Fibroblast of the aortic adventitia (primary cell): ENCODE measurements around the gene DOCK3. TPM values are rescaled to one million over a fixed set of nuclear protein-coding genes. Genes with fewer than 3 reads are reported as not detected.
A peak's percentile ranks its signal among the peaks of the same experiment; 100 is the strongest.
"Not testable (repeated sequence)": the region's sequence is repeated elsewhere in the genome, so short reads cannot be mapped to it uniquely, and the experiment has no call there.

Experiments
- DNase-seq: peaks from one replicate; pipeline ENCODE4 v3.0.0-alpha.2; 2010; ENCODE audit warnings: low read depth
- H3K4me3 ChIP-seq: 2 replicates; pipeline ENCODE4 v1.5.1; 2011; ENCODE audit warnings: low read depth, mild to moderate bottlenecking, control low read depth, low read length, moderate library complexity
- total RNA-seq: library from RNA; depleted of rRNA; stranded (reverse); fragments of >200 nt; gene quantifications from 2 replicates; pipeline ENCODE4 v1.2.3, GENCODE V29; 2012; ENCODE audit warnings: low replicate concordance
- TF ChIP-seq, protein P1 (sequence below): IDR thresholded peaks from 2 replicates; pipeline ENCODE4 v1.5.1; 2011; ENCODE audit warnings: mild to moderate bottlenecking, low read length, control low read depth, inconsistent platforms; ENCODE audit not compliant: insufficient read depth

Gene DOCK3
- total RNA-seq, 1 donor, result 0.36 TPM

DNA sequence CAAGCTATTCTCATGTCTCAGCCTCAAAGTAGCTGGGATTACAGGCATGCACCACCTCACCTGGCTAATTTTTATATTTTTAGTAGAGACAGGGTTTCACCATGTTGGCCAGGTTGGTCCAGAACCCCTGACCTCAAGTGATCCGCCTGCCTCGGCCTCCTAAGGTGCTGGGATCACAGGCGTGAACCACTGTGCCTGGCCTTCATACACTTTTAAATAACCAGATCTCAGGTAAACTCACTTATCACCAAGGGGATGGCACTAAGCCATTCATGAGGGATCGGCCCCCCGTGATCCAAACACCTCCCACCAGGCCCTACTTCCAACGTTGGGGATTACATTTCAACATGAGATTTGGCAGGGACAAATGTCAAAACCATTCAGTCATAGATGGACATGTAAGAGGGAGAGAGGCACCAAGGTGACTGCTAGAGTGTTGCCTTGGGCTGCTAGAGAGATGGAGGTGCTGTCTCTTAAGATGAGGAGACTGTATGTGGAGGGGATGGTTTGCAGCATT is 13.3 kb upstream of the DOCK3 start:
- no peak for DNase-seq
- TF ChIP-seq, protein P1, sequence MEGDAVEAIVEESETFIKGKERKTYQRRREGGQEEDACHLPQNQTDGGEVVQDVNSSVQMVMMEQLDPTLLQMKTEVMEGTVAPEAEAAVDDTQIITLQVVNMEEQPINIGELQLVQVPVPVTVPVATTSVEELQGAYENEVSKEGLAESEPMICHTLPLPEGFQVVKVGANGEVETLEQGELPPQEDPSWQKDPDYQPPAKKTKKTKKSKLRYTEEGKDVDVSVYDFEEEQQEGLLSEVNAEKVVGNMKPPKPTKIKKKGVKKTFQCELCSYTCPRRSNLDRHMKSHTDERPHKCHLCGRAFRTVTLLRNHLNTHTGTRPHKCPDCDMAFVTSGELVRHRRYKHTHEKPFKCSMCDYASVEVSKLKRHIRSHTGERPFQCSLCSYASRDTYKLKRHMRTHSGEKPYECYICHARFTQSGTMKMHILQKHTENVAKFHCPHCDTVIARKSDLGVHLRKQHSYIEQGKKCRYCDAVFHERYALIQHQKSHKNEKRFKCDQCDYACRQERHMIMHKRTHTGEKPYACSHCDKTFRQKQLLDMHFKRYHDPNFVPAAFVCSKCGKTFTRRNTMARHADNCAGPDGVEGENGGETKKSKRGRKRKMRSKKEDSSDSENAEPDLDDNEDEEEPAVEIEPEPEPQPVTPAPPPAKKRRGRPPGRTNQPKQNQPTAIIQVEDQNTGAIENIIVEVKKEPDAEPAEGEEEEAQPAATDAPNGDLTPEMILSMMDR, result no peak
- no peak overlapping the region for H3K4me3 ChIP-seq

GRCh38 chr3:50662408-50662807 is 12.3 kb upstream of the DOCK3 start:
- no peak for DNase-seq
- no peak overlapping the region for H3K4me3 ChIP-seq
- TF ChIP-seq, protein P1, result no peak

DNA sequence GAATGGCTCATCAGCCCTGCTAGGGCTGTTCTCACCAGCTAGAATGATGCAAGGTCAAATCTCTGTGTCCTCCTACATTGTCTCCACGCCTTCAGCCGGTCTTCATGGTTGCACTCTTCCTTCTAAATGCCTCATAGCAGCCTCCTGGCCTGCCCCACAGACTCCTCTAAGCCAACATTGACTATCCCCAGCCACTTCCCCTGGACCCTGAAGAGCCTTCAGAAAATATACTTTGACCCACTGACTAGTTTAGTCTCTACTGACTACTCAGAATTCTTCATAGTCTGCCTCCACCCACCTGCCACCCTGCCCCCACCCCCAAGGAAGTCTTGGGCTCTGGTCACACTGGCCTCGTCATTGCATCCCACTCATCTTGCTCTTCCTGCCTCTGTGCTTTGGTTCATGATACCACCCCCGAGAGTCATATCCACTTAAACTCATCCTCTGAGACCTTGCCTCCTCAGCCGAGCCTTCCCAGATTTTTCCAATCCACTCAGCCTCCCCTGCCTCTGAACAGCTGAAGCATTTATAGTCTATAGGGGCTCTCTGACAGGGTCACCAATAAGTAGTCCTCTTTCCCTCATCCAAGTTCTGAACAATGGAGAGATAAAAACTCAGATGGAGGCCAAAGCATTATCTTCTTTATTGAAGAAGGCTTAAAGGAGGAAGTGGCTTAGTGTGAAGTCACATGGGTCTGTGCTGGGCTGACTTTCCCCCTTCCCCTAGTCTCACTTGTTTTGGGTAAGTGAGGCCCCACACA is 9.5 kb upstream of the DOCK3 start:
- TF ChIP-seq, protein P1, result no peak
- peak; percentile 12 for DNase-seq
- H3K4me3 ChIP-seq, result no peak overlapping the region

GRCh38 chr3:50665841-50666115 is 8.9 kb upstream of the DOCK3 start:
- not testable (repeated sequence) for DNase-seq

DNA sequence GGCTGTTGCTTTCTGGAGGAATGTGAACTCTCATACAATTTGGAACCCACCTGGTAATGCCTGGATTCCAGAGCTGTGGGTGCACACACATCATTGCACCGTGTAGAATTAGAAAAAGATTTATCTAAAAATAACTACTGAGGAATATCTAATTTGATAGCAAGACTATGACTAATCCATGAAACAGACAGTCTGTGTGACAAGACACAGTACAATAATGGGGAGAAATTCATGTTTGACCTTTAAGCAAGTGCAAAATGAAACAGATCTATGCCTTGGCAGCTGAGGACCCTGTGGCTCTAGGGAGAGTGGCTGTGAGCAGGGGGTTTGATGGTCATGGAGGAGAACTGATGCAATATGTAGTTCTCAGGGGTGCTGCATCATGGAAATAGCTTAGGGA is 7.9 kb upstream of the DOCK3 start:
- H3K4me3 ChIP-seq, result no peak overlapping the region
- peak; percentile 26 for DNase-seq
- TF ChIP-seq, protein P1, result no peak

More at GRCh38 chr3:50665841-50666115, 8.9 kb upstream of the DOCK3 start:
- not testable (repeated sequence) for H3K4me3 ChIP-seq

- TF ChIP-seq, protein P1, result no peak
- H3K4me3 ChIP-seq, result no peak overlapping the region
- DNase-seq, result peak; percentile 83
These were observed 3.4 kb upstream of the DOCK3 start for GRCh38 chr3:50671331-50671730.

GRCh38 chr3:50672656-50673055 is 2.1 kb upstream of the DOCK3 start:
- no peak overlapping the region for H3K4me3 ChIP-seq
- TF ChIP-seq, protein P1, result no peak
- DNase-seq, result no peak
